DND-41 (cell line): ENCODE results near the gene CMSS1.

Experiments used
- ATAC-seq: fragments of 200-7000 bp; cut with Tn5 transposase; 3 replicates; pipeline ENCODE4 v1.9.1; 2021; ENCODE audit warnings: low read depth; ENCODE audit not compliant: insufficient read depth
- DNase-seq: peaks from one replicate; pipeline ENCODE4 v3.0.0-alpha.2; 2020
- H2AFZ ChIP-seq: 2 replicates; pipeline ENCODE4 v1.6.0; 2012; ENCODE audit warnings: low read depth, low read length
- H3K27ac ChIP-seq: 2 replicates; pipeline ENCODE4 v1.5.1; 2012; ENCODE audit warnings: low read length, inconsistent platforms
- H3K27me3 ChIP-seq: fragments of 200-600 bp; sonication (generic); 2 replicates; pipeline ENCODE4 v1.6.0; 2012; ENCODE audit warnings: low read length, mild to moderate bottlenecking, inconsistent platforms; ENCODE audit not compliant: insufficient read depth, poor library complexity
- H3K36me3 ChIP-seq: 2 replicates; pipeline ENCODE4 v1.5.1; 2012; ENCODE audit warnings: low read length, inconsistent platforms; ENCODE audit not compliant: insufficient read depth
- H3K4me1 ChIP-seq: 2 replicates; pipeline ENCODE4 v1.5.1; 2012; ENCODE audit warnings: mild to moderate bottlenecking, low read length; ENCODE audit not compliant: insufficient read depth
- H3K4me2 ChIP-seq: 2 replicates; pipeline ENCODE4 v1.6.0; 2012; ENCODE audit warnings: mild to moderate bottlenecking, moderate library complexity, low read length, inconsistent platforms; ENCODE audit not compliant: insufficient read depth
- H3K4me3 ChIP-seq, 2 experiments: fragments of 200-600 bp in 1 of 2; shearing (Covaris generic) in 1 of 2; 2 replicates each; pipeline ENCODE4 v1.5.1; 2012 to 2016; ENCODE audit warnings: inconsistent platforms in 2 of 2, low read length in 2 of 2, mild to moderate bottlenecking in 2 of 2, low read depth in 1 of 2, moderate library complexity in 1 of 2
- H3K79me2 ChIP-seq: 2 replicates; pipeline ENCODE4 v1.6.0; 2012; ENCODE audit warnings: low read length, inconsistent platforms; ENCODE audit not compliant: insufficient read depth
- H3K9ac ChIP-seq: 2 replicates; pipeline ENCODE4 v1.6.0; 2012; ENCODE audit warnings: low read depth, mild to moderate bottlenecking, inconsistent platforms, low read length, moderate library complexity
- H3K9me3 ChIP-seq: 2 replicates; pipeline ENCODE4 v1.5.1; 2012; ENCODE audit warnings: low read length, moderate library complexity, mild to moderate bottlenecking, inconsistent platforms; ENCODE audit not compliant: insufficient read depth, severe bottlenecking
- H4K20me1 ChIP-seq: 2 replicates; pipeline ENCODE4 v1.6.0; 2012; ENCODE audit warnings: low read length; ENCODE audit not compliant: insufficient read depth
- CTCF ChIP-seq: IDR thresholded peaks from 2 replicates; pipeline ENCODE4 v1.5.1; 2012; ENCODE audit warnings: borderline replicate concordance, low read length, moderate library complexity, mild to moderate bottlenecking; ENCODE audit not compliant: poor library complexity, severe bottlenecking; ENCODE audit errors: extremely low read depth
- EZH2 ChIP-seq: IDR thresholded peaks from 3 replicates; pipeline ENCODE4 v1.6.1; 2012; ENCODE audit warnings: borderline replicate concordance, low read depth, mild to moderate bottlenecking, moderate library complexity, low read length, inconsistent platforms; ENCODE audit not compliant: severe bottlenecking

Gene CMSS1

GRCh38 chr3:100076731-100077529 lies 259.3 kb downstream of the CMSS1 start:
- peaks cover 25% of the 10 kb centered on the region for H3K4me1 ChIP-seq
- no peak overlapping the region for H3K27ac ChIP-seq

DNA sequence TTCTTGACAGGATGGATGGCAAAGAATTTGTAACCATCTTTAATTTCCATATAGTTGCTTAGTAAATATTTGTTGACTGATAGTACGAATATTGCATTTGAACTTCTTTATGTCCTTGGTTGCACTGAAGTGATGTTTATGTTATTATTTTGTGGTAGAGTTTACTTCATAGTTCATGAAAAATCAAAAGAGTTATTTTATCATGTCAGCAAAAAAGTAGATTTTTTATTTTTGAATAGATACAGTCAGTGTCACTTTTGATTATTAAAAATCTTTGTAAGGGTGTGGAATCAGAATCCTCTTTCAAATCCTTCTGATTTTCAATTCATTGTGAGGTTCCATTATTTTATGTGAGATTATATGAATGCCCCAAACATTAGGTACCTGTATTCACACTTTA lies 261.7 kb downstream of the CMSS1 start:
- ATAC-seq (no peak), DNase-seq (no peak)
- Histone ChIP-seq H3K79me2 (no peaks in the 10 kb centered on the region), H4K20me1 (no peaks in the 10 kb centered on the region), H3K27ac (no peak overlapping the region), H3K4me2 (no peak overlapping the region), H3K36me3 (no peaks in the 10 kb centered on the region), H2AFZ (no peak overlapping the region), H3K27me3 (no peaks in the 10 kb centered on the region), H3K9ac (no peak overlapping the region), H3K9me3 (no peaks in the 10 kb centered on the region), H3K4me1 (peaks cover 1% of the 10 kb centered on the region), H3K4me3 (no peak overlapping the region)
- TF ChIP-seq CTCF (no peak), EZH2 (no peak)

More at GRCh38 chr3:100076731-100077529, 259.3 kb downstream of the CMSS1 start:
- no peak for TF ChIP-seq CTCF
- TF ChIP-seq EZH2: no peak
- H3K9ac ChIP-seq: no peak overlapping the region
- no peak for ATAC-seq
- H3K9me3 ChIP-seq: no peaks in the 10 kb centered on the region
- no peak for DNase-seq
- no peaks in the 10 kb centered on the region for H3K36me3 ChIP-seq
- H2AFZ ChIP-seq: no peak overlapping the region
- no peaks in the 10 kb centered on the region for H3K79me2 ChIP-seq
- no peak overlapping the region for H3K4me3 ChIP-seq
- no peaks in the 10 kb centered on the region for H3K27me3 ChIP-seq
- no peaks in the 10 kb centered on the region for H4K20me1 ChIP-seq
- H3K4me2 ChIP-seq: no peak overlapping the region

- Histone ChIP-seq H3K79me2 (no peaks in the 10 kb centered on the region), H3K4me2 (no peak overlapping the region), H3K9me3 (no peaks in the 10 kb centered on the region), H3K4me3 (no peak overlapping the region), H4K20me1 (no peaks in the 10 kb centered on the region), H3K4me1 (no peaks in the 10 kb centered on the region), H2AFZ (no peak overlapping the region), H3K36me3 (no peaks in the 10 kb centered on the region), H3K27me3 (no peaks in the 10 kb centered on the region), H3K27ac (no peak overlapping the region), H3K9ac (no peak overlapping the region)
- TF ChIP-seq CTCF: no peak
- DNase-seq (no peak), ATAC-seq (no peak)
These were observed 262.9 kb downstream of the CMSS1 start for GRCh38 chr3:100080573-100080972.
